ENCODE results near the gene CST7.

Gene CST7

GRCh38 chr20:24950836-24951525, 1.9 kb downstream of the CST7 start:
- H3K9me3 Mint-ChIP-seq: peaks cover 23% of the 10 kb centered on the region
- H3K4me3 Mint-ChIP-seq: peak overlapping the region; percentile 63
- intact Hi-C loops (cut with micrococcal nuclease): loop anchor here (5.0 kb wide), 1 partner anchor 41 kb away; the partner anchor contains the start of gene APMAP
- H3K27me3 Mint-ChIP-seq: peaks cover 5% of the 10 kb centered on the region
- peak overlapping the region; percentile 92 for H3K27ac Mint-ChIP-seq
- H3K36me3 Mint-ChIP-seq (ENCODE audit: low read depth): peaks cover 40% of the 10 kb centered on the region
- peaks cover 81% of the 10 kb centered on the region for H3K4me1 Mint-ChIP-seq (ENCODE audit: low read depth)

DNA sequence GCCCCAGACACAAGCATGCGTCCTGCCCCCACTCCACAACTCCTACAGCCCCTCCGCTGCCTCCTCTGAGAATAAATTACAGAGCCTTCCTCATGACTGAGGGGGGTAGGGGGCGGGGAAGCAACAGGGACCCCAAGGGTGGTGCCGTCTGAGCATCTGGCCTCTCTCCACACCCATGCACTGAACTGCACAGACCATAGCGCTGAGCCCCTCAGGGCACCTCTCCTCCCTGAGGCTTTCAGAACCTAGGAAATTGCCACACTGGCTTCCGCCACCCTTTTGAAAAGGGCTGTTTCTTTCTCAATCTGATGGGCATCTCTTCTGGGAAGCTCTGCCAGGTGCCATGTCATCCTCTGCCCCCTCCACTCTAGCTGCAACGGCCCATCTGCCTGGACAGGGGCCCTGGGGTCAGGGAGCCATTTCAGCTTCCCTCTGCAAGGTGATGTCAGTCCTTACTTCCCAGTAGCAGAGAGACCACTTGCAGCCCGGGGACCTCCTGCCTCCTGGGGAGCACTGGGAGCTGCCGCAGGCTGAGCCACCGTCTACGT, 2.5 kb downstream of the CST7 start:
- Mint-ChIP-seq H3K36me3 (ENCODE audit: low read depth) (peaks cover 47% of the 10 kb centered on the region), H3K4me3 (peak overlapping the region; percentile 63), H3K4me1 (ENCODE audit: low read depth) (peaks cover 87% of the 10 kb centered on the region), H3K27ac (peak overlapping the region; percentile 92), H3K9me3 (peaks cover 17% of the 10 kb centered on the region), H3K27me3 (peaks cover 5% of the 10 kb centered on the region)
- intact Hi-C loops (cut with micrococcal nuclease): loop anchor here (5.0 kb wide), 1 partner anchor 41 kb away; the partner anchor contains the start of gene APMAP

DNA sequence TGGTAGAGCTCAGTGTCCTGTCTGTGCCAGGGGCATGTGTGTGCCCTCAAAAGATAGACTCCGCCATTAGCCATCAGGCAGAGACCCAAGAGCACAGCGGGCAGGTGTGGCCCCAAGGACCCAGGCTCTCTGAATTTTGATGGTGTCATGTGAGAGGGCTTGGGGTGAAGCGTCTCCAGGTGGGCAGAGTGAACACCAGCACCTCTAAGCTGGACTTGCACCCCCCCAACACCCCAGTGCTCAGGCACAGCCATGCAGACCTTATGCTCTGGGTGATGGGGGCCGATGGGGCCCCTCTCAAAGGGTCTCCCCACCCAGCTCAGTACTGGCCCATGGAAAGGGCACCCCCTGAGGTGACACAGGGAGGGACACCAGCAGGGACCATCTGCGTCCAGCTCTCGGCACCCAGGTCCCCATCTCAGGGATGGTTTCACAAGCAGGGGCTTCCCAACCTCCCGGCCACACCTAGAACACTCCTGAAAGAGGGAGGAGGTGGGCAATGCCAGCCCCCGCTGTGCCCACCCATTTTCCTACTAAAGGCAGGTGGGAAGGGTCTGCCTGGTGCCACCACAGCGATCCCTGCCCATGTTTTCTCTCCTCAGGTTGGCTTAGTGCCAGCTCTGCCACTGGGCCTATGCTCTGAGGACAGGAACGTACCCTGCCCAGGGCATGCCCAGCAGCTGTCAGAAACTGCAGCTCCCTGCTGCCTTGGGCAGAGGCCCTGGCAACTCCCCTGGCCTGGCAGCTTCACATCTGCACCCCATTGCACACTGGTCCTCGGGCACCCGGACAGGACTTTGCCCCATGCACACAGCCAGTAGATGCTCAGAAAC, 3.5 kb downstream of the CST7 start:
- peaks cover 87% of the 10 kb centered on the region for H3K4me1 Mint-ChIP-seq (ENCODE audit: low read depth)

DNA sequence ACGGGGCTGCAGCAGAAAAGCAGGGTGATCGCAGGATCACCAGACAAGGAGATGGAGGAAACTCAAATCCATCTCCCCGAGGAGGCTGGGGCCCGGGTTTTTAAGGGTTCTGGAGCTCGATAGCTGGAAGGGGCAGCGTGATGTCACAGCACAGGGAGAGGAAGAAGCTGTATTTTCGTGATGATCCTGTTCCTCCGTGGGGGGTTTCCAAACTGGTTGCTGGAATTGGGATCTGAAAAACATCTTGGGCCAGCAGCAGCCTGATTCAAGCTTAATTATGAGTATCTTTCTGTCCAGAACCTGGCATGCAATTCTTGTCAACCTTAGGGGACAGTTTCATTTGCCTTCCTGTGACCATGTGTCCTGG, 4.1 kb downstream of the CST7 start:
- H3K27me3 Mint-ChIP-seq: peaks cover 5% of the 10 kb centered on the region
- peaks cover 81% of the 10 kb centered on the region for H3K4me1 Mint-ChIP-seq (ENCODE audit: low read depth)
- peaks cover 1% of the 10 kb centered on the region for H3K9me3 Mint-ChIP-seq
- no peak overlapping the region for H3K4me3 Mint-ChIP-seq
- peak overlapping the region; percentile 92 for H3K27ac Mint-ChIP-seq
- H3K36me3 Mint-ChIP-seq (ENCODE audit: low read depth): peaks cover 62% of the 10 kb centered on the region
- intact Hi-C loops (cut with micrococcal nuclease): loop anchor here (5.0 kb wide), 1 partner anchor 39 kb away; the partner anchor contains the start of gene APMAP

More for the DNA sequence above, 3.5 kb downstream of the CST7 start:
- H3K9me3 Mint-ChIP-seq: peaks cover 7% of the 10 kb centered on the region
- intact Hi-C loops (cut with micrococcal nuclease): loop anchor here (5.0 kb wide), 1 partner anchor 40 kb away; the partner anchor contains the start of gene APMAP
- H3K27ac Mint-ChIP-seq: peak overlapping the region; percentile 92
- no peak overlapping the region for H3K4me3 Mint-ChIP-seq
- peaks cover 5% of the 10 kb centered on the region for H3K27me3 Mint-ChIP-seq
- peaks cover 56% of the 10 kb centered on the region for H3K36me3 Mint-ChIP-seq (ENCODE audit: low read depth)

DNA sequence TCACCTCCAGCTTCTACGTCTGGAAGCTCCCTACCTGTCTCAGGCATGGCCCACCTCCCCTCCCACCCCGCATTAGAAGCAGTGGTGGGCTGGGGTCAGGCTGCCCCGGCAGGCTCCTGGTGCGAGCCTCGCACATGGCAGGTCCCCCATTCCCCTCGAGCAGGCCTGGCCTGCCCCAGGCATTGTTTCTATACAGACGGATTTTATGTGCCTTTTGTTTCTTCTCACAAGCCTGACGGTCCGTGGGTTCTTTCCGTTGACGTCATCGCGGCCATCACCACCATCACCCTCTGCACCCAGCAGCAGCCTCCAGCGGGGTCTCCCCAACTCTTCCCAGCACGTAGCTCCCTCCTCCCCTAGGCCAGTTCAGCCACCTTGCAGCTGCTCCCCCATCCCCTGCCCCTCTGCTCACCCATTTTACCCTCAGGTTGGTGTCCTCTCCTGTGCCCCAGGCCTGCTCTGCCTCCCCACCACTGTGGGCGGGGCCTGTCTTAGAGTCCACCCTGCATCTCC, 4.6 kb downstream of the CST7 start:
- Mint-ChIP-seq H3K4me1 (ENCODE audit: low read depth) (peaks cover 76% of the 10 kb centered on the region), H3K27me3 (peaks cover 5% of the 10 kb centered on the region), H3K27ac (peak overlapping the region; percentile 92), H3K36me3 (ENCODE audit: low read depth) (peaks cover 67% of the 10 kb centered on the region), H3K4me3 (peak overlapping the region; percentile 61), H3K9me3 (no peaks in the 10 kb centered on the region)
- intact Hi-C loops (cut with micrococcal nuclease): loop anchor here (5.0 kb wide), 1 partner anchor 39 kb away; the partner anchor contains the start of gene APMAP

GRCh38 chr20:24954151-24954550, 5.1 kb downstream of the CST7 start:
- no peaks in the 10 kb centered on the region for H3K9me3 Mint-ChIP-seq
- H3K4me1 Mint-ChIP-seq (ENCODE audit: low read depth): peaks cover 72% of the 10 kb centered on the region
- peak overlapping the region; percentile 61 for H3K4me3 Mint-ChIP-seq
- H3K27me3 Mint-ChIP-seq: peaks cover 5% of the 10 kb centered on the region
- intact Hi-C loops (cut with micrococcal nuclease): loop anchor here (5.0 kb wide), 1 partner anchor 38 kb away; the partner anchor contains the start of gene APMAP
- peak overlapping the region; percentile 92 for H3K27ac Mint-ChIP-seq
- H3K36me3 Mint-ChIP-seq (ENCODE audit: low read depth): peaks cover 72% of the 10 kb centered on the region

GRCh38 chr20:24954566-24954965, 5.5 kb downstream of the CST7 start:
- peaks cover 76% of the 10 kb centered on the region for H3K36me3 Mint-ChIP-seq (ENCODE audit: low read depth)
- peak overlapping the region; percentile 61 for H3K4me3 Mint-ChIP-seq

GRCh38 chr20:24955045-24955444, 6.0 kb downstream of the CST7 start:
- Mint-ChIP-seq H3K36me3 (ENCODE audit: low read depth) (peaks cover 81% of the 10 kb centered on the region), H3K4me1 (ENCODE audit: low read depth) (peaks cover 63% of the 10 kb centered on the region)

More at GRCh38 chr20:24954566-24954965, 5.5 kb downstream of the CST7 start:
- intact Hi-C loops (cut with micrococcal nuclease): loop anchor here (5.0 kb wide), 1 partner anchor 38 kb away; the partner anchor contains the start of gene APMAP
- peak overlapping the region; percentile 92 for H3K27ac Mint-ChIP-seq
- H3K27me3 Mint-ChIP-seq: peaks cover 1% of the 10 kb centered on the region
- H3K9me3 Mint-ChIP-seq: no peaks in the 10 kb centered on the region
- H3K4me1 Mint-ChIP-seq (ENCODE audit: low read depth): peaks cover 67% of the 10 kb centered on the region

GRCh38 chr20:24956001-24956841, 7.2 kb downstream of the CST7 start:
- peak overlapping the region; percentile 92 for H3K27ac Mint-ChIP-seq
- H3K36me3 Mint-ChIP-seq (ENCODE audit: low read depth): peaks cover 91% of the 10 kb centered on the region
- intact Hi-C loops (cut with micrococcal nuclease): no loop called here
- peaks cover 51% of the 10 kb centered on the region for H3K4me1 Mint-ChIP-seq (ENCODE audit: low read depth)
- H3K4me3 Mint-ChIP-seq: no peak overlapping the region
- H3K27me3 Mint-ChIP-seq: no peaks in the 10 kb centered on the region
- H3K9me3 Mint-ChIP-seq: no peaks in the 10 kb centered on the region

More at GRCh38 chr20:24955045-24955444, 6.0 kb downstream of the CST7 start:
- no peak overlapping the region for H3K4me3 Mint-ChIP-seq
- H3K27ac Mint-ChIP-seq: peak overlapping the region; percentile 92
- intact Hi-C loops (cut with micrococcal nuclease): no loop called here
- H3K9me3 Mint-ChIP-seq: no peaks in the 10 kb centered on the region
- no peaks in the 10 kb centered on the region for H3K27me3 Mint-ChIP-seq

GRCh38 chr20:24957326-24958016, 8.4 kb downstream of the CST7 start:
- Mint-ChIP-seq H3K4me1 (ENCODE audit: low read depth) (peaks cover 38% of the 10 kb centered on the region), H3K27ac (peak overlapping the region; percentile 78), H3K4me3 (no peak overlapping the region), H3K36me3 (ENCODE audit: low read depth) (peaks cover 93% of the 10 kb centered on the region), H3K9me3 (no peaks in the 10 kb centered on the region), H3K27me3 (no peaks in the 10 kb centered on the region)
- intact Hi-C loops (cut with micrococcal nuclease): no loop called here

GRCh38 chr20:24958506-24959385, 9.7 kb downstream of the CST7 start:
- Mint-ChIP-seq H3K27me3 (no peaks in the 10 kb centered on the region), H3K36me3 (ENCODE audit: low read depth) (peaks cover 93% of the 10 kb centered on the region), H3K9me3 (no peaks in the 10 kb centered on the region), H3K4me1 (ENCODE audit: low read depth) (peaks cover 26% of the 10 kb centered on the region), H3K4me3 (no peak overlapping the region), H3K27ac (peak overlapping the region; percentile 78)
- intact Hi-C loops (cut with micrococcal nuclease): no loop called here
